NCI-H1694 treated with DMSO at 0.1 percent for 48 hours (cell line): Measurements from ENCODE around the gene PLLP.
"Not testable (repeated sequence)": the region's sequence is repeated elsewhere in the genome, so short reads cannot be mapped to it uniquely, and the experiment has no call there.

Source experiments
- DNase-seq: peaks from one replicate; lab custom pipeline; 2025; lab: John Stamatoyannopoulos, UW

Gene PLLP

GRCh38 chr16:57303021-57303909, 18.8 kb upstream of the PLLP start:
- DNase-seq = no peak

DNA sequence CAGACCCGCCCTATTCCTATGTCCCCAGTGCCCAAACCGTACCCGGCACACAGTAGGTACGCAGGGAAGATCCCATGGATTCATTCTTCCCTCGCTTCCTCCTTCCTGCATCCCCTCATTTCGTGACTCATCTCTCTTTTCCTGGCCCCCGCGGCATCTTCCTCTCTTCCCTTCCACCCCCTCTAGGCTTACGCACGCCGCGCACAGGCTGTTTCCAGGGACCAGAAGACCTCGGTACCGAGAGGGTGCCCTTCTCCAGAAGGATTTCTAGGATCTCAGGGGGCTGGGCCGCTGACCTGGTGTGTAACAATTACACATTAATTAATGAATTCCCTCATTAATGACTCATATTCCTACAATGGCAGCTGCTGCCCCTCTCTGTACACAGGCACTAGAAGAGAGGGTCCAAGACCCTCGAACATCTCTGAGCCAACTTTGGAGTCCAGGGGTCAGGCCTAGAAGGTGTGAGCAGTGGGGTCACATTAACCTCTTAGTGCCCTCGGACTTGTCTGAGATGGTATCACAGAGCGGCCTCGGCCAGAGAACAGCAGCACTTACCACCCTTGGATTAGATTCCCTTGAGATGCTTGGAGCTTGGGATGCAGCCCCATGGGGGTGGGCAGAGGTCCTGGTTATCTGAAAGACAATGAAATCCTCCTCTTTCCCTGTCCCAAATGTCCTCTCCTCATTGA, 16.8 kb upstream of the PLLP start:
- no peak for DNase-seq

DNA sequence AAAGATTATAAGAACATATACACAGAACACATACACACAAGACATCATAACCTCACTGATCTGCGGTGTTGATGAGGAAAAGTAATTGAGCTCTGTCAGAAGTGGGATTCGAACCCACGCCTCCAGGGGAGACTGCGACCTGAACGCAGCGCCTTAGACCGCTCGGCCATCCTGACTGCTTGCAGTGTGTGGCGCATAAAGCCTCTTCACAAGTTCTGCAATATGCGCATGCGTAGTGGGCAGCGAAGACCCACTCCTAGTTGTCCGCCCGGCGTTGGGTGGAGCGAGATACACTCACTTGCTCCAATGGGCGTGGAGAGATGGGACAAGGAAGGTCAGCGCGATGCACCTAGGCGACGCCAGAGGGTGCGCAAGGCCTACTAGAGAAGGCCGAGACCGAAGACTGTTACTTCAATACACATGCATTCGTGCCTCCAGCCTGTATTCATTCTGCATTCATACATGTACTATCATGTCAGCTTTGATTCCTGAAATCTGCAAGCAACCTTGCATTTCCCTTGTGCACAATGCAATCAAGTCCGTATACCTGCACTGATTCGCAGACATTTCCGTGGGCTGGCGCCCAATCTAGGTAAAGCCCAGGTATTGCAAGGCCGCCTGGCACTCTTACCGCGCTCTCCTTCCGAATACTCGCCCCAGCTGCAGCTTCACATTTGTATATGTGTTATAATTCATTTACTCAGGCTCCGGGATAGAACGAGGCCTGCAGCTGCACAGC, 16.1 kb upstream of the PLLP start:
- DNase-seq = peak; percentile 96

- DNase-seq = peak; percentile 91
Measured at GRCh38 chr16:57299719-57300386, 15.4 kb upstream of the PLLP start.

GRCh38 chr16:57299009-57299718, 14.7 kb upstream of the PLLP start:
- DNase-seq = peak; percentile 91

- DNase-seq = no peak
Measured at GRCh38 chr16:57297856-57298255, 13.4 kb upstream of the PLLP start.

DNA sequence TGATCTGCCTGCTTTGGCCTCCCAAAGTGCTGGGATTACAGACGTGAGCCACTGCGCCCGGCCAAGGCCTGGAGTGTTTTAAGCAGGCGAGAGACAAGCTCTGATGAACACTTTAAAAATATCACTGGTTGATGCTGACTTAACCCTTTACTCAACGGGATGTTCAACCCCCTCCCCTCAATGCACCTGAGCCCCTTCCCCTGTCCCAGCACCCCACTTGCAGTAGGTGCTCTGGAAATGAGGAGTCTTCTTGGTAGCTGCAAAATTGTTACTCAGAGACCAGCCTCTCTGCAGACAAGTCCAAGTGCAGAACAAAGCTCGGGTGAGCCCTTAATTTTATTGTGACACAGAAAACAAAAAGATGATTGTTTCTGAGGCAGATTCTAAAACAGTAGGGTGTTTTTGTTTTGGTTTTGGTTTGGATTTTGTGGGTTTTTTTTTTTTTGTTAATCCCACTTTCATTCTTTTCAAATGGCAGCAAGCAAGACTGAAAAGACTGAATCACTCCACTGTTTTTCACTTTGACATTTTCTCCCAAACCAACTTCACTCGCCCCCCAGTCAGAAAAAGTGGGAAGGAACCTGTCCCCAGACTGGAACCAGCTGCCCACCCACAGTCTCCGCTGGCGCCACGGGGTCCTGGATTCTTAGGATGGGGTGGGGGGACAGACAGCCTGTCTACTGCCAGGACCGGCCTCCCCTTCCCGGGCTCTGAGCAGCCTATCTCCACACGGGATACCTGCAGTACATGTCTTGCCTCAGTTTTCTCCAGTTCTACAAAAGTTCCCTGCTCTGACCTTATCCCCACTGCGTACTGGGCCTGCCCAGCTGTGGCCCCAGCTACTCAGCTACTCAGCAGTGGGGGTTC, 5.2 kb upstream of the PLLP start:
- DNase-seq = no peak

- no peak for DNase-seq
Measured at GRCh38 chr16:57285379-57285778, 907 bp upstream of the PLLP start.

- no peak for DNase-seq
Measured at GRCh38 chr16:57284952-57285363, 486 bp upstream of the PLLP start.

DNA sequence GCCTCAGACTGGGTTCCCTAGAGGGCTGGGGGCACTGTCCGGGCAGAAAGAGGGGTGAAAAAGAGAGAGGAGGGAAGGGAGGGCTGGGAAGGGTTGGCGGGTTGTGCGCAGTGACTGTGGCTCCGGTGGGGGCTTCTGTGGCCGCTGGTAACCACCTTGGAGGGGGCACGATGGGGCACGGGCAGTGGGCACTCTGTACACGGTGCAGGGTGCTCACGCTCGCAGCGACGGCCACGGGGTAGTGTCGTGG, 588 bp downstream of the PLLP start:
- DNase-seq = no peak

DNA sequence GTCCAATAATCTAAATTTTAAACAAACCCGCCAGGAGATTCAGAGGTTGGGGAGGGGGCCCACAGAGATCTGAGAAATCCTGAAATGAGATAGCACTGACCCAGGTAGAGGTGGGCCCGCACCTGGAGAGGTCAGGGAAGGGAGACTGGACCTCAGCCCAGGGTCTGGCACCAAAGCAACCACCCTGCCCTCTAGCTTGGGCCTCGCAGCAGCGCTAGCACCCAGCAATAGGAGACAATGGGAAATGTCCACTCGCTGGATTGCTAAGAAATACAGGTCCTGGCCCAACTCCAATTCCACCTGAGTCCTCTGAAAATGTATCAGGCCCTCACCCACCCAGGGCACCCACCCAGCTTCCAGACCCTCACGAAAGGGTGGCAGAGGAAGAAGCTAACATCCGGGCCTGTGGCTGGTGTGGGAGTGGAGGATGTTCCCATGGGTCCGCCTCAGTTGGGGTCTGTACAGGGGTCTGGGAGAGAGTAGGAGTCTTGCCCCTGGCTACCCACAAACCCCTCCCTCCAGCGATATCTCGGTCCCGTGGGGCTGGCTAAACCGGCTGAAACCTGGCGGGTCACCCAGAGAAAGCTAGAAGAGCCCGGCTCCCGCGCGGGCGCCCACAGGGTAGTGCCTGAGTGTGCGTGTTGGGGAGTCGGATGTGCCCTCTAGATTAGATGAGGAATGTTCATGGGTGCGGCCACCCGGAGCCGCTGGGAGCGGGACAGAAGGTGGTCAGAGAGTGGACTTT, 1.1 kb downstream of the PLLP start:
- no peak for DNase-seq

DNA sequence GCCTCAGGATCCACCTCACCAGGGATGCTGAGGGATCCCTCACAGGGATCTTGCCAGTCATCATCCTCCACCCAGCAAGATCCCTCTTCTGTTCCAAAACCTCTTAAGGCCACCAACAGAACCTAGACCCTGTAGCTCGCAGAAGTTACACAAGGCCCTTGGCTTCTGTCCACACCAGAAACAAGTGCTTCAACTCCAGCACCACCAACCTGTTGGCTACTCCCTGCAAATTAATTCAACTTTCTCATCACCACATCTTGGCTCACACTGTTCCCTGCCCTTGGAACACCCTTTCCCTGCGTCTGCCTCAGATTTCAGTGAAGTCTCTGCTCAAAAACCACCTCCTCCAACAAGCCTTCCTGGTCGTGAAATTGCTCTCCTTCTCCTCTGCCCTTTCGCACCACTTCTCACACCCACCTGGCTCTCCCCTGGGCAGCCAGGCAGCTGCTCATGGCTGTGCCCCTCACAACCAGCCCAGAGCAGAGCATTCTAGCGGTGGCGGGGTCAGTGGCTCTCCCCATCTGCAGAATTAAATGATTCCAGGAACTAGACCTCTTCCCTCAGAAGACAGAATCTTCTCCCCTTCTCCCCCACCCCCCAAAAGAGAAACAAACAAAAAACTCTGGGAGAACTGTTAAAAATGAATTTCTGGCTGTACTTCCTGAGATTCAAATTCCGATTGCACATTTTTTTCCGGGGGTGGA, 1.8 kb downstream of the PLLP start:
- DNase-seq = no peak

- DNase-seq = no peak
Measured at GRCh38 chr16:57281791-57282190, 2.7 kb downstream of the PLLP start.

- DNase-seq = no peak
Measured at GRCh38 chr16:57279780-57280638, 4.5 kb downstream of the PLLP start.

- no peak for DNase-seq
Measured at GRCh38 chr16:57278494-57278893, 6.0 kb downstream of the PLLP start.

- no peak for DNase-seq
Measured at GRCh38 chr16:57277586-57277985, 6.9 kb downstream of the PLLP start.

- no peak for DNase-seq
Measured at GRCh38 chr16:57276596-57276995, 7.9 kb downstream of the PLLP start.

GRCh38 chr16:57275946-57276345, 8.5 kb downstream of the PLLP start:
- DNase-seq = not testable (repeated sequence)
